ENCODE measurements around the gene RHO. TPM values are rescaled to one million over a fixed set of nuclear protein-coding genes. Genes with fewer than 3 reads are reported as not detected.

RHO gene
- total RNA-seq, 2 donors from 2014 or later = 0.23 TPM; not detected in 1

GRCh38 chr3:129564981-129565644 lies 36.7 kb downstream of the RHO start:
- Histone ChIP-seq H3K4me1 (replicated peaks) (no peaks in the 10 kb centered on the region), H3K27ac (no peak overlapping the region), H3K36me3 (no peaks in the 10 kb centered on the region), H3K27me3 (replicated peaks; ENCODE audit: insufficient read depth) (no peaks in the 10 kb centered on the region), H3K9me3 (no peaks in the 10 kb centered on the region), H3K4me3 (no peak overlapping the region)
- TF ChIP-seq POLR2AphosphoS5 (IDR thresholded peaks at IDR 0.05) = no peak
- 89% methylated on average over 21 of the region's 21 CpGs for WGBS
- intact Hi-C loops (cut with DNase I) = no loop called here
- no peak for DNase-seq (ENCODE audit: low spot score)

GRCh38 chr3:129565902-129566301 lies 37.5 kb downstream of the RHO start:
- no peak overlapping the region for H3K4me3 ChIP-seq
- no peak overlapping the region for H3K27ac ChIP-seq
- intact Hi-C loops (cut with DNase I) = no loop called here
- no peaks in the 10 kb centered on the region for H3K36me3 ChIP-seq
- no peaks in the 10 kb centered on the region for H3K4me1 ChIP-seq (replicated peaks)
- 98% methylated on average over 7 of the region's 7 CpGs for WGBS
- TF ChIP-seq CTCF (IDR thresholded peaks at IDR 0.05) (no peak), POLR2A (IDR thresholded peaks at IDR 0.05) (no peak), POLR2AphosphoS5 (IDR thresholded peaks at IDR 0.05) (no peak)
- no peaks in the 10 kb centered on the region for H3K9me3 ChIP-seq
- H3K27me3 ChIP-seq (replicated peaks; ENCODE audit: insufficient read depth) = no peaks in the 10 kb centered on the region
- DNase-seq (ENCODE audit: low spot score) = no peak

- Histone ChIP-seq H3K27ac (no peak overlapping the region), H3K36me3 (no peaks in the 10 kb centered on the region), H3K9me3 (no peaks in the 10 kb centered on the region), H3K4me1 (replicated peaks) (no peaks in the 10 kb centered on the region), H3K27me3 (replicated peaks; ENCODE audit: insufficient read depth) (no peaks in the 10 kb centered on the region), H3K4me3 (no peak overlapping the region)
- intact Hi-C loops (cut with DNase I) = no loop called here
- TF ChIP-seq POLR2AphosphoS5 (IDR thresholded peaks at IDR 0.05) (no peak), POLR2A (IDR thresholded peaks at IDR 0.05) (no peak), CTCF (IDR thresholded peaks at IDR 0.05) (no peak)
- 65% methylated on average over 18 of the region's 18 CpGs for WGBS
- DNase-seq (ENCODE audit: low spot score) = no peak
Observed at GRCh38 chr3:129567176-129567705, 38.8 kb downstream of the RHO start.

GRCh38 chr3:129567939-129568338 lies 39.5 kb downstream of the RHO start:
- Histone ChIP-seq H3K4me1 (replicated peaks) (no peaks in the 10 kb centered on the region), H3K27ac (no peak overlapping the region), H3K27me3 (replicated peaks; ENCODE audit: insufficient read depth) (no peaks in the 10 kb centered on the region), H3K36me3 (no peaks in the 10 kb centered on the region), H3K4me3 (no peak overlapping the region), H3K9me3 (no peaks in the 10 kb centered on the region)
- intact Hi-C loops (cut with DNase I) = no loop called here
- 49% methylated on average over 6 of the region's 6 CpGs for WGBS
- no peak for DNase-seq (ENCODE audit: low spot score)
- no peak for TF ChIP-seq POLR2AphosphoS5 (IDR thresholded peaks at IDR 0.05)
- TF ChIP-seq CTCF (IDR thresholded peaks at IDR 0.05) = no peak
- no peak for TF ChIP-seq POLR2A (IDR thresholded peaks at IDR 0.05)

GRCh38 chr3:129569856-129570255 lies 41.4 kb downstream of the RHO start:
- TF ChIP-seq POLR2AphosphoS5 (IDR thresholded peaks at IDR 0.05) (no peak), CTCF (IDR thresholded peaks at IDR 0.05) (no peak), POLR2A (IDR thresholded peaks at IDR 0.05) (no peak)
- Histone ChIP-seq H3K27ac (no peak overlapping the region), H3K4me1 (replicated peaks) (no peaks in the 10 kb centered on the region), H3K27me3 (replicated peaks; ENCODE audit: insufficient read depth) (no peaks in the 10 kb centered on the region), H3K9me3 (no peaks in the 10 kb centered on the region), H3K36me3 (no peaks in the 10 kb centered on the region), H3K4me3 (no peak overlapping the region)
- intact Hi-C loops (cut with DNase I) = no loop called here
- DNase-seq (ENCODE audit: low spot score) = no peak
- 96% methylated on average over 7 of the region's 7 CpGs for WGBS

All from prostate gland (tissue), 2 donors.